ENCODE measurements around the gene CD7. TPM values are rescaled to one million over a fixed set of nuclear protein-coding genes. Genes with fewer than 3 reads are reported as not detected.

Gene CD7
- total and polyA plus RNA-seq, 8 donors = 2.0 to 8.6 (median 3.7) TPM; not detected in 3

DNA sequence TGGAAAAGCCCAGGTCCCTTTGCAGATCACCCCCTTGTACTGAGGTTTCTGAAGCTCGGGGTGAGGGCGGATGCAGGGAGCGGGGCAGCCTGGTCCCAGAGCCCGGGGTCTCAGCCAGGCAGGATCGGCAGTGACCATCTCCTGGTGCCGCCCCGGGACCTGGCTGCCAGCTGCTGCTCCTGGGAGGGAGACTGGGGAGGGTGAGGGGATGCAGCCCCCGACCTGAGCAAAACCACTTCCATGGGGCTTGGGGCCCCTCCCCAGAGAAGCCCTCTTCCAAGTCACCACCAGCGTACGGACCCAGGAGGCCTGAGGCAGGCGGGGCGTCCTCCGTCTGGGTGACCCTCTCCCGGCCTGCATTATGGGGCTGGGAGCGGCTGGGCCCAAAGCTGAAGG lies 14.8 kb downstream of the CD7 start:
- peak overlapping the region in 4 of 5 donors; percentile 7 to 45 (median 36) for H3K27ac ChIP-seq

GRCh38 chr17:82301916-82302567 lies 15.4 kb downstream of the CD7 start:
- intact Hi-C loops (cut with DNase I; ENCODE audit: low total_unique reads) = no loop called here
- H3K27ac ChIP-seq = peak overlapping the region in 3 of 5 donors; percentile 7 to 45 (median 38)
- no peak for TF ChIP-seq EP300 (IDR thresholded peaks at IDR 0.05)
- no peak for TF ChIP-seq CTCF (IDR thresholded peaks at IDR 0.05)
- no peak for TF ChIP-seq POLR2A (IDR thresholded peaks at IDR 0.05)
- TF ChIP-seq POLR2AphosphoS5 (IDR thresholded peaks at IDR 0.05) = no peak
- DNase-seq = no peak
- H3K27me3 ChIP-seq = peaks cover 0 to 23% (median 0%) of the 10 kb centered on the region in 3 donors
- H3K4me1 ChIP-seq = peaks cover 21 to 55% (median 36%) of the 10 kb centered on the region in 4 donors
- H3K4me3 ChIP-seq = no peak overlapping the region
- no peaks in the 10 kb centered on the region for H3K36me3 ChIP-seq
- H3K9me3 ChIP-seq = no peaks in the 10 kb centered on the region
- WGBS, 5 donors = 64 to 86% (median 75%) methylated on average over 14 to 23 of the region's 23 CpGs

More for the DNA sequence above, 14.8 kb downstream of the CD7 start:
- WGBS, 5 donors = 80 to 91% (median 85%) methylated on average over 9 to 15 of the region's 15 CpGs
- no peak for DNase-seq
- TF ChIP-seq POLR2A (IDR thresholded peaks at IDR 0.05) = no peak
- no peak for TF ChIP-seq EP300 (IDR thresholded peaks at IDR 0.05)
- TF ChIP-seq CTCF (IDR thresholded peaks at IDR 0.05) = no peak
- no peak for TF ChIP-seq POLR2AphosphoS5 (IDR thresholded peaks at IDR 0.05)
- Histone ChIP-seq H3K36me3 (no peaks in the 10 kb centered on the region), H3K9me3 (no peaks in the 10 kb centered on the region), H3K4me3 (no peak overlapping the region), H3K27me3 (peaks cover 0 to 23% (median 0%) of the 10 kb centered on the region in 3 donors), H3K4me1 (peaks cover 16 to 49% (median 31%) of the 10 kb centered on the region in 4 donors)
- intact Hi-C loops (cut with DNase I; ENCODE audit: low total_unique reads) = no loop called here

DNA sequence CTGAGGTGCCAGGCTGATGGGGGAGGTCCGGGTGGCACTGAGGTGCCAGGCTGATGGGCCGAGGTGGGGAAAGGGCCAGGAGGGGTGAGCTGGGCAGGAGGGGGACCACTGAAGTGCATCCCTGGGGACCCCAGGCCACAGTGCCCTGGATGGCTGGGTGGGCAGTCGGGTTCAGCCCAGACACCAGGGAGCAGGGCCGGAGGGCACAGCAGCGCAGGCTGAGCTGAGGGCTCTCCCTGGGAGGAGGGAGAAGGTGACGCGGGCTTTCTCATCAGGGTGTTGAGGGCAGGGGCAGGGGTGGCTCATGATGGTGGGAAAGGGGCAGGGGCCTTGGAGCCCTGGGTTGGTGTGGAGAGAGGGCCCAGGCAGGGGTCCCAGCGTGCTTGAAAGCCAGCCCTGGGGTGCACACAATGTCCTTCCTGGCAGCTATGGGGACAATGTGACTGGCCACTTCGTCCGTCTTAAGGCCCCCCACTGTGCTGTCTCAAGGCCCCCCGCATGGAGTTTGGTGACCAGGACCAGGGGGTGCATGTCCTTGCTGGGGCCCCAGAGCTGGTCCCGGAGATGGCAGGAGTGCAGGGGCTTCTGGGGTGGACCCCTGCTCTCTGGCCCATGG lies 16.0 kb downstream of the CD7 start:
- H3K36me3 ChIP-seq = no peaks in the 10 kb centered on the region
- peaks cover 0 to 23% (median 0%) of the 10 kb centered on the region in 3 donors for H3K27me3 ChIP-seq
- TF ChIP-seq POLR2AphosphoS5 (IDR thresholded peaks at IDR 0.05) (no peak), POLR2A (IDR thresholded peaks at IDR 0.05) (no peak), CTCF (IDR thresholded peaks at IDR 0.05) (no peak), EP300 (IDR thresholded peaks at IDR 0.05) (no peak)
- intact Hi-C loops (cut with DNase I; ENCODE audit: low total_unique reads) = no loop called here
- H3K9me3 ChIP-seq = no peaks in the 10 kb centered on the region
- DNase-seq = no peak
- 87 to 94% (median 90%) methylated on average over 10 to 12 of the region's 12 CpGs for WGBS, 5 donors
- H3K4me1 ChIP-seq = peaks cover 27 to 61% (median 43%) of the 10 kb centered on the region in 4 donors
- H3K4me3 ChIP-seq = no peak overlapping the region
- H3K27ac ChIP-seq = peak overlapping the region in 2 of 5 donors; percentile 14 to 45

GRCh38 chr17:82300707-82301270 lies 16.6 kb downstream of the CD7 start:
- Histone ChIP-seq H3K4me1 (peaks cover 32 to 67% (median 48%) of the 10 kb centered on the region in 4 donors), H3K4me3 (no peak overlapping the region), H3K27ac (peak overlapping the region in 1 of 5 donors; percentile 14), H3K27me3 (peaks cover 0 to 23% (median 0%) of the 10 kb centered on the region in 3 donors), H3K36me3 (no peaks in the 10 kb centered on the region), H3K9me3 (no peaks in the 10 kb centered on the region)
- intact Hi-C loops (cut with DNase I; ENCODE audit: low total_unique reads) = no loop called here
- 32 to 48% (median 39%) methylated on average over 11 to 21 of the region's 21 CpGs for WGBS, 5 donors
- TF ChIP-seq CTCF (IDR thresholded peaks at IDR 0.05) (peak in 5 of 7 experiments; percentile 68 to 86 (median 76)), POLR2A (IDR thresholded peaks at IDR 0.05) (no peak), POLR2AphosphoS5 (IDR thresholded peaks at IDR 0.05) (peak in 1 of 3 donors; percentile 55), EP300 (IDR thresholded peaks at IDR 0.05) (no peak)
- DNase-seq = peak; percentile 77 to 82

Measured in stomach (tissue), 9 donors.